Mesodermal cell (in vitro differentiated cells): ENCODE data around the gene JPH3.
"Not testable (repeated sequence)": the region's sequence is repeated elsewhere in the genome, so short reads cannot be mapped to it uniquely, and the experiment has no call there.

Experiments
- H3K27ac ChIP-seq: 2 replicates; pipeline ENCODE4 v1.7.0; 2013; ENCODE audit warnings: mild to moderate bottlenecking, low read depth, low read length, moderate library complexity; ENCODE audit not compliant: severe bottlenecking
- H3K36me3 ChIP-seq: 2 replicates; pipeline ENCODE4 v1.7.1; 2013; ENCODE audit warnings: mild to moderate bottlenecking, low read length, moderate library complexity; ENCODE audit not compliant: control insufficient read depth, insufficient read depth
- H3K4me1 ChIP-seq: one replicate; pipeline ENCODE4 v1.7.1; 2013; ENCODE audit warnings: mild to moderate bottlenecking, low read length; ENCODE audit not compliant: insufficient read depth, control insufficient read depth, poor library complexity, severe bottlenecking
- H3K4me3 ChIP-seq: 2 replicates; pipeline ENCODE4 v1.7.0; 2013; ENCODE audit warnings: low read length, control low read depth, mild to moderate bottlenecking; ENCODE audit not compliant: insufficient read depth, poor library complexity, severe bottlenecking; ENCODE audit errors: extremely low read depth
- H3K9me3 ChIP-seq: 2 replicates; pipeline ENCODE4 v1.7.1; 2013; ENCODE audit warnings: mild to moderate bottlenecking, low read length, moderate library complexity; ENCODE audit not compliant: control insufficient read depth
- WGBS, 2 experiments: methylation state at CpG; one replicate each; pipeline ENCODE4 v1.1.5; 2013; ENCODE audit warnings: missing lambda C conversion rate in 2 of 2; ENCODE audit not compliant: insufficient coverage in 2 of 2; 5-methylcytosine and 5-hydroxymethylcytosine counted together

Gene JPH3

GRCh38 chr16:87576171-87576570, 26.1 kb upstream of the JPH3 start:
- Histone ChIP-seq H3K4me1 (peaks cover 20% of the 10 kb centered on the region), H3K36me3 (no peaks in the 10 kb centered on the region), H3K4me3 (no peak overlapping the region), H3K9me3 (no peaks in the 10 kb centered on the region), H3K27ac (no peak overlapping the region)
- WGBS, 2 experiments: 43 to 52% methylated on average over 12 to 15 of the region's 16 CpGs

GRCh38 chr16:87578142-87578930, 24.0 kb upstream of the JPH3 start:
- not testable (repeated sequence) for H3K4me3 ChIP-seq, H3K36me3 ChIP-seq, H3K9me3 ChIP-seq, H3K27ac ChIP-seq
- WGBS, 2 experiments: 93 to 100% methylated on average over 7 to 9 of the region's 16 CpGs
- peaks cover 36% of the 10 kb centered on the region for H3K4me1 ChIP-seq

- Histone ChIP-seq H3K27ac (no peak overlapping the region), H3K36me3 (no peaks in the 10 kb centered on the region), H3K9me3 (no peaks in the 10 kb centered on the region), H3K4me3 (no peak overlapping the region), H3K4me1 (peaks cover 36% of the 10 kb centered on the region)
- 93 to 94% methylated on average over 3 of the region's 4 CpGs for WGBS, 2 experiments
Observed at GRCh38 chr16:87579691-87580090, 22.6 kb upstream of the JPH3 start.

DNA sequence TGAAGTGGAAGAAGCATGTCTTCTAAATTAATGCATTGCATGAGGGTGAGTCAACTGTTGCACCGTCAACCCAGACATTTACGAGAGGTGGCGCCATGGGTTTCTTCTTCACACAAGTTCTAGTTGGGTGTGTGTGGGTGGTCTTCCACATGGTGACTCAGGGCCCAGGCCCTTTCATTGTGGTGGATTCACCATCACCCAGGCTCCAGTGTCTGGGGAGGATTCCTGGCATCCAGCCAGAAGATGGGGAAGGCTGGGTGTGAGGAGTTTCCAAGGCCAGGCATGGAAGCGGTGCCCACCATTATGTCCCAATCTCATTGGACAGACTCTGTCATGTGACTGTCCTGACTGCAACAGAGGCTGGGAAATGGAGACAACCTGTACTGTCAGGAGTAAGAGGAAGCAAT, 21.4 kb upstream of the JPH3 start:
- no peak overlapping the region for H3K4me3 ChIP-seq
- H3K36me3 ChIP-seq: no peaks in the 10 kb centered on the region
- 88 to 97% methylated on average over 4 of the region's 4 CpGs for WGBS, 2 experiments
- H3K9me3 ChIP-seq: no peaks in the 10 kb centered on the region
- H3K27ac ChIP-seq: no peak overlapping the region
- peaks cover 25% of the 10 kb centered on the region for H3K4me1 ChIP-seq

GRCh38 chr16:87581857-87582215, 20.5 kb upstream of the JPH3 start:
- no peaks in the 10 kb centered on the region for H3K36me3 ChIP-seq
- WGBS, 2 experiments: 90 to 100% methylated on average over 3 to 4 of the region's 7 CpGs
- H3K27ac ChIP-seq: peak overlapping the region; percentile 92
- H3K9me3 ChIP-seq: no peaks in the 10 kb centered on the region
- H3K4me3 ChIP-seq: no peak overlapping the region
- H3K4me1 ChIP-seq: peaks cover 20% of the 10 kb centered on the region

DNA sequence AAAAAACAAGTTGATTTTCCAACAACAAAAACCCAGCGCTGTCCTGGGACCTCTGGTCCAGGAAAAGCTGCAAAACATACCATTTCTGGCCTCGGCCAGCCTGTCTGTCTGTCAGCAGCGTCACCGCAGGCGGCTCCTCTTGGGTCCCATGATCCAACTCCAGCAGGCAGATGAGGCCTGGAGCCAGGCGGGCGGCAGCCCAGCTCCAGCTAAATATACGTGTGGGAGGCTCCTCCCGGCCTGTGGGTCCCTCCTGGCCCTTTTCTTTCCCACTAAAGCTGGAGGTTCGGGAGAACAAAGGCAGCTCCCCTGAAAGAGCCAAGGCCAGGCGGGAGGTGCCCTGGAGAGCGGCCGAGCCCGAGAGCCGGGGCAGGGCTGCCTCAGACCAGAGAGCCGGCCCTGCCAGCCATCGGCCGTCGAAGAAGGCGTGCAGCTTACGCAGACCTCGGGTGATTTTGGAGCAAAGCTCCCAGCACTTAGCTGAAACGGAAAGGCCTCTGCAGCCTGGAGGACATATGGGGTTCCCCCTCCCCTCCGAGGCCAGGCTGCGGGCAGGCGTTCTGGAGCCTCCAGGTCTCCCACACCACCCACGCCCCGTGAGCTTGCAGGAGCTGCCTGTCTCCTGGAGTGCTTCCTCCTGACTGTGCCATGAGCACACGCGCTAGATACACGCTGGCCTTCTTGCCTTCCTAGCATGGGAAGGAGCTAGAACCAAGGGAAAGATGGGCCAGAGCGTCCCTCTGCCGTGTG, 19.9 kb upstream of the JPH3 start:
- WGBS, 2 experiments: 84 to 85% methylated on average over 31 to 32 of the region's 33 CpGs
- H3K4me1 ChIP-seq: peaks cover 20% of the 10 kb centered on the region
- H3K4me3 ChIP-seq: no peak overlapping the region
- H3K27ac ChIP-seq: peak overlapping the region; percentile 92
- H3K9me3 ChIP-seq: no peaks in the 10 kb centered on the region
- no peaks in the 10 kb centered on the region for H3K36me3 ChIP-seq

DNA sequence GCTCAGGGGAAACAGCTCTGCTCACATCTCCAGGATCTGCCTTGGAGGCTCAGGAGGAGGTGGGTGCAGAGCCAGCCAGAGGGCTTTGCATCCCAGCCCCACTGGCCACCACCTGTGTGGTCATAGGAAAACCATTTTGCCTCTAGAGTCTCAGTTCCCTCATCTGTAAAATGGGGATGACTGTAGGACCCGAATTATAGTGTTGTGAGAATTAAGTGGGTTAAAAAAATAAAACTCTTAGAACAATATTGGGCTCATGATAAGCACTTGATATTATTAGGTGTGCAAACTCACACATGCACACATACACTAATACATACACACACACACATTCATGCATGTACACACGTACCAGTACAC, 19.4 kb upstream of the JPH3 start:
- WGBS, 2 experiments: 100% methylated on average over 1 of the region's 2 CpGs
- Histone ChIP-seq H3K4me3 (no peak overlapping the region), H3K9me3 (no peaks in the 10 kb centered on the region), H3K4me1 (peaks cover 20% of the 10 kb centered on the region), H3K36me3 (no peaks in the 10 kb centered on the region), H3K27ac (peak overlapping the region; percentile 92)

- H3K9me3 ChIP-seq: no peaks in the 10 kb centered on the region
- H3K36me3 ChIP-seq: no peaks in the 10 kb centered on the region
- peaks cover 20% of the 10 kb centered on the region for H3K4me1 ChIP-seq
- 74 to 78% methylated on average over 16 to 20 of the region's 23 CpGs for WGBS, 2 experiments
- no peak overlapping the region for H3K27ac ChIP-seq
- no peak overlapping the region for H3K4me3 ChIP-seq
Observed at GRCh38 chr16:87583453-87584131, 18.7 kb upstream of the JPH3 start.

DNA sequence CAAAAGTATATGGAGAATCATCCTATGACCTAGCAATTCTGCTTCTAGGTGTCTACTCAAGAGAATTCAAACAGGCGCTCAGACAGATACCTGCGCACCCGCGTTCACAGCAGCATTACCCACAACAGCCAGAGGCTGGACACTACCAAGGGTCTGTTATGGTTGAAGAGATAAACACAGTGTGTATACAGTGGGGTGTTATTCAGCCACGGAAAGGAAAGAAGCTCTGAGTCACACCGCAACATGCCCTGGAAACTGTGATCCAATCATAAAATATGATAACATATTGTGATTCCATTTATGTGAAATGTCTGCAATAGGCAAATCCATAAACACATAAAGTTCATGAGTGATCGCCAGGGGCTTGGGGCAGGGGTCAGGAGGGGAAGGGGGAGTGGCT, 18.0 kb upstream of the JPH3 start:
- Histone ChIP-seq H3K9me3 (no peaks in the 10 kb centered on the region), H3K27ac (no peak overlapping the region), H3K4me3 (no peak overlapping the region), H3K4me1 (peaks cover 20% of the 10 kb centered on the region), H3K36me3 (no peaks in the 10 kb centered on the region)
- 94% methylated on average over 4 of the region's 7 CpGs; no CpG with 5 or more reads in 1 of the 2 experiments for WGBS, 2 experiments

DNA sequence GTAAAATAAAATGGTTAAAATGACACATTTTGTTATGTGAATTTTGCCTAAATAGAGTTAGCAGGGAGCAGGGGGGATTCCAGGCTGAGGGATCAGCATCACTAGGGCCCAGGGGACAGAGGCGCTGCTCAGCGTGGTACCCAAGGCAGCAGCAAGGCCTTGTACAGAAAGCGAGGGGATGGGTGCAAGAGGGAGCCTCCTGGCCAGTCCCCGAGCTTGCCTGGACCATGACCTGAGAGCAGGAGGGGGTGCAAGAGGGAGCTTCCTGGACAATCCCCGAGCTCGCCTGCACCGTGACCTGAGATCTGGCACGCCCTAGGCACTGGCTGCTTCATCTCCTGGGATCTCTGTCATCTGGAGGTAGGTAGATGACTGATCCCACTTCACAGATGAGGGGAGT, 17.3 kb upstream of the JPH3 start:
- no peaks in the 10 kb centered on the region for H3K36me3 ChIP-seq
- H3K9me3 ChIP-seq: no peaks in the 10 kb centered on the region
- 92 to 94% methylated on average over 7 of the region's 8 CpGs for WGBS, 2 experiments
- H3K4me1 ChIP-seq: peaks cover 20% of the 10 kb centered on the region
- H3K27ac ChIP-seq: no peak overlapping the region
- no peak overlapping the region for H3K4me3 ChIP-seq
